Measurements from ENCODE around the gene KMT5C.
A peak's percentile ranks its signal among the peaks of the same experiment; 100 is the strongest.

KMT5C gene

DNA sequence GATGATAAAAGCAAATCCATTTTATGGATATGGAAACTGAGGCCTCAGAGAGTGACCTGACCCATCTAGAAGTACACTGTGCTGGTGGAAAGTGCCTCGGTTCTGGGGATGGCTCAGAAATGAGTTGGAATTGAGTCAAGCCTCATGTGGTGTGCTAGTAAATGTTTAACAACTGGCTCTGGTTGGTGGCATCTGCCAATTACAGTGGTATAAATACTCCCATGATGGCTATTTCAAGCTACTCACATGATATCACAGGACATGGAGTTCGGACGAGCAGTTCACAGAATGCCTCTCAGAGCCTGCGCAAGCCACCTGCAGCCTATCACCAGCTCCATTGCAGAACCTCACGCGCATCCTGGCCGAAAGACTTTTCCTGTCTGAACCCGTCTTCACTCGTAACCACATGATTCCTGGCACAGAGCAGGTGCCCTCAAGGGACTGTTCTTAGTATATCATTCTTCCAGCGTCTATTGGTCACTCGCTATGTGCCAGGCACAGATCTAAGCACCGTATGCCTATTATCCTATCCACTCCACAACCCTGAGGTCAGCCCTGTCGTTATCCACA is 23.6 kb upstream of the KMT5C start (continued):
- TF ChIP-seq, protein P1, sequence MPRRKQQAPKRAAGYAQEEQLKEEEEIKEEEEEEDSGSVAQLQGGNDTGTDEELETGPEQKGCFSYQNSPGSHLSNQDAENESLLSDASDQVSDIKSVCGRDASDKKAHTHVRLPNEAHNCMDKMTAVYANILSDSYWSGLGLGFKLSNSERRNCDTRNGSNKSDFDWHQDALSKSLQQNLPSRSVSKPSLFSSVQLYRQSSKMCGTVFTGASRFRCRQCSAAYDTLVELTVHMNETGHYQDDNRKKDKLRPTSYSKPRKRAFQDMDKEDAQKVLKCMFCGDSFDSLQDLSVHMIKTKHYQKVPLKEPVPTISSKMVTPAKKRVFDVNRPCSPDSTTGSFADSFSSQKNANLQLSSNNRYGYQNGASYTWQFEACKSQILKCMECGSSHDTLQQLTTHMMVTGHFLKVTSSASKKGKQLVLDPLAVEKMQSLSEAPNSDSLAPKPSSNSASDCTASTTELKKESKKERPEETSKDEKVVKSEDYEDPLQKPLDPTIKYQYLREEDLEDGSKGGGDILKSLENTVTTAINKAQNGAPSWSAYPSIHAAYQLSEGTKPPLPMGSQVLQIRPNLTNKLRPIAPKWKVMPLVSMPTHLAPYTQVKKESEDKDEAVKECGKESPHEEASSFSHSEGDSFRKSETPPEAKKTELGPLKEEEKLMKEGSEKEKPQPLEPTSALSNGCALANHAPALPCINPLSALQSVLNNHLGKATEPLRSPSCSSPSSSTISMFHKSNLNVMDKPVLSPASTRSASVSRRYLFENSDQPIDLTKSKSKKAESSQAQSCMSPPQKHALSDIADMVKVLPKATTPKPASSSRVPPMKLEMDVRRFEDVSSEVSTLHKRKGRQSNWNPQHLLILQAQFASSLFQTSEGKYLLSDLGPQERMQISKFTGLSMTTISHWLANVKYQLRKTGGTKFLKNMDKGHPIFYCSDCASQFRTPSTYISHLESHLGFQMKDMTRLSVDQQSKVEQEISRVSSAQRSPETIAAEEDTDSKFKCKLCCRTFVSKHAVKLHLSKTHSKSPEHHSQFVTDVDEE (CRISPR knock-in tag; IDR thresholded peaks at IDR 0.05) = no peak
- TF ChIP-seq ZFP30 (CRISPR knock-in tag; IDR thresholded peaks at IDR 0.05) (no peak), ZNF70 (CRISPR knock-in tag; IDR thresholded peaks at IDR 0.05) (no peak)

DNA sequence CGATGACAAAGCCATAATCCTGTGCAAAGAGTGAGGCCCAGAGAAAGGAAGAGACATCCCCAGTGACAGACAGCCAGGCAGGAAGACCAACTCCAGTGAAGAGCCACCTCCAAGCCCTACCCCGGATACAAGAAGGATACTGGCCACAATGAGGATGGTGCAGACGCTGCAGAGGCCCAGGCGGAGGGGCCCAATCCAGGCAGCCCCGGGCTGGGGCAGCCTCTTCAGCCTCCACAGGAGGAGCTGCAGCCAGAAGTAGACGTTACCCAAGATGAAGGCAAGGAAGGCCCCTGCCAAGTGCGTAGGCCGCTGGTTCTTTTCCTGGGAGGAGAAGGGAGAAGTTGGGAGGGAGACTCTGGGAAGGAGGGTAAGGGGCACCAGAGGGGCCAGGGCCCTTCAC is 23.0 kb upstream of the KMT5C start:
- ATAC-seq = no peak
- TF ChIP-seq BACH2 (CRISPR knock-in tag; IDR thresholded peaks at IDR 0.05; ENCODE audit: borderline replicate concordance) = no peak
- TF ChIP-seq ZFP3 (CRISPR knock-in tag; IDR thresholded peaks at IDR 0.05) = no peak
- no peak for TF ChIP-seq TOX (CRISPR knock-in tag; IDR thresholded peaks at IDR 0.05; ENCODE audit: borderline replicate concordance)
- TF ChIP-seq PATZ1 (CRISPR knock-in tag; IDR thresholded peaks at IDR 0.05; ENCODE audit: borderline replicate concordance) = no peak
- no peak for TF ChIP-seq RARB (CRISPR knock-in tag; IDR thresholded peaks at IDR 0.05)
- TF ChIP-seq ZFP30 (CRISPR knock-in tag; IDR thresholded peaks at IDR 0.05) = no peak
- no peak for TF ChIP-seq CSDC2 (CRISPR knock-in tag; IDR thresholded peaks at IDR 0.05)
- TF ChIP-seq ZNF565 (CRISPR knock-in tag; conservative IDR thresholded peaks at IDR 0.05; ENCODE audit: low read depth) = no peak
- TF ChIP-seq PPARA (CRISPR knock-in tag; IDR thresholded peaks at IDR 0.05; ENCODE audit: borderline replicate concordance) = no peak
- TF ChIP-seq, protein P2, sequence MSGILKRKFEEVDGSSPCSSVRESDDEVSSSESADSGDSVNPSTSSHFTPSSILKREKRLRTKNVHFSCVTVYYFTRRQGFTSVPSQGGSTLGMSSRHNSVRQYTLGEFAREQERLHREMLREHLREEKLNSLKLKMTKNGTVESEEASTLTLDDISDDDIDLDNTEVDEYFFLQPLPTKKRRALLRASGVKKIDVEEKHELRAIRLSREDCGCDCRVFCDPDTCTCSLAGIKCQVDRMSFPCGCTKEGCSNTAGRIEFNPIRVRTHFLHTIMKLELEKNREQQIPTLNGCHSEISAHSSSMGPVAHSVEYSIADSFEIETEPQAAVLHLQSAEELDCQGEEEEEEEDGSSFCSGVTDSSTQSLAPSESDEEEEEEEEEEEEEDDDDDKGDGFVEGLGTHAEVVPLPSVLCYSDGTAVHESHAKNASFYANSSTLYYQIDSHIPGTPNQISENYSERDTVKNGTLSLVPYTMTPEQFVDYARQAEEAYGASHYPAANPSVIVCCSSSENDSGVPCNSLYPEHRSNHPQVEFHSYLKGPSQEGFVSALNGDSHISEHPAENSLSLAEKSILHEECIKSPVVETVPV (CRISPR knock-in tag; IDR thresholded peaks at IDR 0.05) = no peak
- no peak for TF ChIP-seq ZNF8 (CRISPR knock-in tag; IDR thresholded peaks at IDR 0.05)
- TF ChIP-seq ARNTL (CRISPR knock-in tag; IDR thresholded peaks at IDR 0.05; ENCODE audit: borderline replicate concordance, low read depth) = no peak
- no peak for TF ChIP-seq GLIS3 (CRISPR knock-in tag; IDR thresholded peaks at IDR 0.05)
- no peak for TF ChIP-seq SNAI2 (CRISPR knock-in tag; IDR thresholded peaks at IDR 0.05)
- TF ChIP-seq, protein P1 (CRISPR knock-in tag; IDR thresholded peaks at IDR 0.05) = no peak
- no peak for TF ChIP-seq OSR1 (CRISPR knock-in tag; IDR thresholded peaks at IDR 0.05)
- no peak for TF ChIP-seq ZC3H10 (CRISPR knock-in tag; IDR thresholded peaks at IDR 0.05)
- TF ChIP-seq, protein P3, sequence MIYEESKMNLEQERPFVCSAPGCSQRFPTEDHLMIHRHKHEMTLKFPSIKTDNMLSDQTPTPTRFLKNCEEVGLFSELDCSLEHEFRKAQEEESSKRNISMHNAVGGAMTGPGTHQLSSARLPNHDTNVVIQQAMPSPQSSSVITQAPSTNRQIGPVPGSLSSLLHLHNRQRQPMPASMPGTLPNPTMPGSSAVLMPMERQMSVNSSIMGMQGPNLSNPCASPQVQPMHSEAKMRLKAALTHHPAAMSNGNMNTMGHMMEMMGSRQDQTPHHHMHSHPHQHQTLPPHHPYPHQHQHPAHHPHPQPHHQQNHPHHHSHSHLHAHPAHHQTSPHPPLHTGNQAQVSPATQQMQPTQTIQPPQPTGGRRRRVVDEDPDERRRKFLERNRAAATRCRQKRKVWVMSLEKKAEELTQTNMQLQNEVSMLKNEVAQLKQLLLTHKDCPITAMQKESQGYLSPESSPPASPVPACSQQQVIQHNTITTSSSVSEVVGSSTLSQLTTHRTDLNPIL (CRISPR knock-in tag; IDR thresholded peaks at IDR 0.05; ENCODE audit: low read depth) = no peak

DNA sequence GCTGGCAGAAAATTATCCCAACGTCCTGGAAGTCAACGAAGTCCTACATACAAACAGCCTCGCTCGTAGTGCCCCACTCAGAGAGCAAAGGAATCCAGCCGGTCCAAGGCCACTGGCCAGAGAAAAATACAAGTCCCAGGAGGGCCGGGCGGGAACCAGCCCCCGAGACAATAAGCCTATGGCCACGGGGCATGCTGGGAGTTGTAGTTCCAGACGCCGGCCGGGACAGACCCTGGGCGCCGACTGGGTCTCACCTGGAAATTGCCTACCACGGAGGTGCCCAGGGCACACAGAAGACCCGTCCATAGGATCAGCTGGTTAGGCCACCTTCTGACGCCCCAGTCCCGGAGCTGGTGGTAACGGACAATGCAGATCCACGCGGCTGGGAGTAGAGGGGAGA is 19.9 kb upstream of the KMT5C start:
- ATAC-seq = peak; percentile 93
- TF ChIP-seq RARB (CRISPR knock-in tag; IDR thresholded peaks at IDR 0.05) (no peak), OSR1 (CRISPR knock-in tag; IDR thresholded peaks at IDR 0.05) (no peak), ZFP30 (CRISPR knock-in tag; IDR thresholded peaks at IDR 0.05) (no peak), ZC3H10 (CRISPR knock-in tag; IDR thresholded peaks at IDR 0.05) (no peak), ZNF70 (CRISPR knock-in tag; IDR thresholded peaks at IDR 0.05) (no peak), BACH2 (CRISPR knock-in tag; IDR thresholded peaks at IDR 0.05; ENCODE audit: borderline replicate concordance) (no peak), ESRRG (CRISPR knock-in tag; IDR thresholded peaks at IDR 0.05) (no peak), TCF4 (CRISPR knock-in tag; IDR thresholded peaks at IDR 0.05; ENCODE audit: borderline replicate concordance) (no peak), POU6F1 (CRISPR knock-in tag; IDR thresholded peaks at IDR 0.05; ENCODE audit: borderline replicate concordance, low read depth) (no peak), ZNF565 (CRISPR knock-in tag; conservative IDR thresholded peaks at IDR 0.05; ENCODE audit: low read depth) (no peak)
- TF ChIP-seq, protein P2 (CRISPR knock-in tag; IDR thresholded peaks at IDR 0.05) = no peak

Measured in SK-N-SH treated with all-trans-retinoic acid at 6 μM for 48 hours (cell line).